ENCODE measurements around the gene PSMD14. TPM values are rescaled to one million over a fixed set of nuclear protein-coding genes. Genes with fewer than 3 reads are reported as not detected.

The PSMD14 gene
- total RNA-seq = 52.3 and 64.9 TPM in 2 replicates

DNA sequence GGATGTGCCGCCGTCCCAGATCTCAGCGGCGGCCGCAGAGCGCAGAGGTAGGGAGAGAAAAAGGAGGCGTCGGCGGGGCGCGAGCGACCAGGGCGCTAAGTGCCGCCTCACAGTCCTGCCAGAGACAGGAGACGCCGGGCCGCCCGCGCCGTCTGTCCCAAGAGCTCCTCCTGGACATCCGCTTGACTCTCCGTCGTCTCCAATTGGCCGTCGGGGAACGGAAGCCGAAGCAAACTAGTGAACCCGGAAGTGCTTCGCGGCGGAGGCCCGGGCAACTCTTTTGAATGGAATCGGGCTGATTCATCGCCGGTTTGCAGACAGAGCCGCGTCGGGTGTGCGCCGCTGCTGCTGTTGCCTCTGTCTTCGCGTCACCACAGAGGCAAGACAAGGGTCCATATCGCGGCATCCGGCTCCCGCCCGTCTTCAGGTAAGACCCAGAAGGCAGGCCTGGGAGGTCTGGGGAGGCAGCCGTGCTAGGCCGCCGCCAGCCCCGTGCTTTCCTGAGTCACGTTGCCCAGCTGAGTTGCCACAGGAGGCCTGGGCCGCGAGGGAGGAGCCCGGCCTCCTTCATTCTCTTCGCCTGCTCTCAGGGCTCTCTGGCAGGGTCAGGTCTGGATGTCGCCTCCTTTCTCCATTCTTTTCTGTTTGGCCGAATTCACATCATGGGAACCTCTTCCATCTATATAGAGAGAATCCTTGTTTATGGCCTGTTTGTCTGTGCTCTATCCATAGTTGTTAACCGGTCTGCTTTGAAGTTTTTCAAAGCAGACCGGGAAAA is at the start of gene PSMD14:
PSMD14 (plus strand) TSS at position 248 of the 778 bp plus-strand sequence. CDS start 10,401 bp downstream, outside the sequence.

DNA sequence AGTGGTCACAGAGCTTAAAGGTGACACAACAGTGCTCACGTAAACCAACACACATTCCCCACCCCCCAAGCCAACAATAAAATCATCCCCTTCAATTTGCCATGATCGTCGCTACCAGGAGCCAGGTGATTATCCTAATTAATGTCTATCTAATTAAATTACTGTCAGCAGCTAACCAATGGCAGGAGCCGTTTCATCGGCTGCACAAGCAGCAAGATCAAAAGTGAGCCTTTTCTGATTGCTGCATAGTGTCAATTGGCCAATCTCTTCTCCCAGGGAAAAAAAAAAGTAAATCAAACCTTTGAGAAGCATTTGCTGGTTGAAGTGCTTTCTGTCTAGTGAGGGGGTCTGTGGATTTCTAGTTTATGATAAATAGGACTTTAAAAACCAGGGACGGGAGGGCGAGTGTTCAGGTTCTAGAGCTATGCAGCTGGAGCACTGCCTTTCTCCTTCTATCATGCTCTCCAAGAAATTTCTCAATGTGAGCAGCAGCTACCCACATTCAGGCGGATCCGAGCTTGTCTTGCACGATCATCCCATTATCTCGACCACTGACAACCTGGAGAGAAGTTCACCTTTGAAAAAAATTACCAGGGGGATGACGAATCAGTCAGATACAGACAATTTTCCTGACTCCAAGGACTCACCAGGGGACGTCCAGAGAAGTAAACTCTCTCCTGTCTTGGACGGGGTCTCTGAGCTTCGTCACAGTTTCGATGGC is 107.9 kb downstream of the PSMD14 start, which contains the start of gene TBR1:
TBR1 (plus strand) TSS at position 311 of the 721 bp plus-strand sequence; CDS start at position 425, 114 bp downstream.

Other genes starting within 250 kb of the PSMD14 start
- gene TANK, start 148.0 kb upstream of the PSMD14 start, total RNA-seq = 54.1 and 55.5 TPM in 2 replicates
- gene TBR1, start 107.9 kb downstream of the PSMD14 start, total RNA-seq = not detected in 2 replicates

Data from bronchial smooth muscle cell (primary cell).